GM23338 (cell line): ENCODE results near the gene RAPGEF4. TPM values are rescaled to one million over a fixed set of nuclear protein-coding genes. Genes with fewer than 3 reads are reported as not detected.

ENCODE experiments used
- ATAC-seq: fragments of 200-7000 bp; cut with Tn5 transposase; 3 replicates; pipeline ENCODE4 v1.9.1; 2020
- DNase-seq: peaks from one replicate; pipeline ENCODE4 v3.0.0-alpha.2; 2015; ENCODE audit warnings: low spot score
- H2AFZ ChIP-seq: fragments of 200-600 bp; sonication (generic); 2 replicates; pipeline ENCODE4 v1.8.0; 2016; ENCODE audit warnings: antibody characterized with exemption, mild to moderate bottlenecking, moderate library complexity
- H3F3A ChIP-seq: fragments of 200-600 bp; sonication (generic); replicated peaks from 2 replicates; pipeline ENCODE4 v1.8.0; 2017; ENCODE audit warnings: antibody characterized with exemption, mixed run types, low read depth
- H3K27ac ChIP-seq: fragments of 200-600 bp; sonication (generic); 2 replicates; pipeline ENCODE4 v1.6.1; 2016; ENCODE audit warnings: low read depth
- H3K27me3 ChIP-seq: fragments of 200-600 bp; sonication (generic); 2 replicates; pipeline ENCODE4 v1.8.0; 2016; ENCODE audit warnings: mild to moderate bottlenecking, mixed run types, moderate library complexity; ENCODE audit not compliant: insufficient read depth
- H3K36me3 ChIP-seq: fragments of 200-600 bp; sonication (generic); 2 replicates; pipeline ENCODE4 v1.8.0; 2016; ENCODE audit warnings: mild to moderate bottlenecking; ENCODE audit not compliant: insufficient read depth
- H3K4me1 ChIP-seq: fragments of 200-600 bp; sonication (generic); 2 replicates; pipeline ENCODE4 v1.8.0; 2016; ENCODE audit warnings: mild to moderate bottlenecking, moderate library complexity; ENCODE audit not compliant: insufficient read depth
- H3K4me2 ChIP-seq: fragments of 200-600 bp; sonication (generic); 2 replicates; pipeline ENCODE4 v1.7.1; 2017; ENCODE audit warnings: mixed run types
- H3K4me3 ChIP-seq: fragments of 200-600 bp; sonication (generic); 2 replicates; pipeline ENCODE4 v1.6.1; 2016; ENCODE audit warnings: mixed run types
- H3K79me2 ChIP-seq: fragments of 200-600 bp; sonication (generic); replicated peaks from 2 replicates; pipeline ENCODE4 v1.8.0; 2017; ENCODE audit warnings: mild to moderate bottlenecking; ENCODE audit not compliant: insufficient read depth
- H3K9me2 ChIP-seq: fragments of 200-600 bp; sonication (generic); 2 replicates; pipeline ENCODE4 v1.8.0; 2017; ENCODE audit not compliant: insufficient read depth
- H4K20me1 ChIP-seq: fragments of 200-600 bp; sonication (generic); replicated peaks from 2 replicates; pipeline ENCODE4 v1.8.0; 2017; ENCODE audit warnings: mild to moderate bottlenecking; ENCODE audit not compliant: insufficient read depth
- H3K27ac Mint-ChIP-seq: 2 replicates; pipeline ENCODE4 v1.8.0; 2020; ENCODE audit warnings: inconsistent platforms, mild to moderate bottlenecking, moderate library complexity, mixed read lengths
- H3K27me3 Mint-ChIP-seq: 3 replicates; pipeline ENCODE4 v1.8.0; 2022; ENCODE audit warnings: low read depth, mild to moderate bottlenecking, moderate library complexity, mixed read lengths, inconsistent platforms; ENCODE audit not compliant: insufficient read depth, poor library complexity
- H3K36me3 Mint-ChIP-seq: 3 replicates; pipeline ENCODE4 v1.8.0; 2021; ENCODE audit warnings: low read depth, mild to moderate bottlenecking, inconsistent platforms, moderate library complexity, mixed read lengths
- H3K4me1 Mint-ChIP-seq: 3 replicates; pipeline ENCODE4 v1.8.0; 2020; ENCODE audit warnings: mild to moderate bottlenecking, inconsistent platforms, mixed read lengths
- H3K4me3 Mint-ChIP-seq: 3 replicates; pipeline ENCODE4 v1.8.0; 2021; ENCODE audit warnings: moderate library complexity, mild to moderate bottlenecking, inconsistent platforms, mixed read lengths
- H3K9me3 Mint-ChIP-seq: 3 replicates; pipeline ENCODE4 v1.8.0; 2020; ENCODE audit warnings: moderate library complexity, mild to moderate bottlenecking, inconsistent platforms, mixed read lengths
- CREB1 ChIP-seq: fragments of 250-450 bp; sonication (Bioruptor Pico); IDR thresholded peaks from 2 replicates; pipeline ENCODE4 v1.5.0; 2020; ENCODE audit warnings: low read depth, mild to moderate bottlenecking, moderate library complexity
- EZH2 ChIP-seq: fragments of 200-600 bp; sonication (generic); IDR thresholded peaks from one replicate; pipeline ENCODE4 v1.8.0; 2017; ENCODE audit warnings: antibody characterized with exemption, mild to moderate bottlenecking, low read depth; ENCODE audit not compliant: unreplicated experiment
- EZH2phosphoT487 ChIP-seq: fragments of 200-600 bp; sonication (generic); IDR thresholded peaks from one replicate; pipeline ENCODE4 v1.8.1; 2018; ENCODE audit warnings: antibody characterized with exemption; ENCODE audit not compliant: unreplicated experiment
- JUNB ChIP-seq: IDR thresholded peaks from one replicate; pipeline ENCODE4 v1.6.1; 2016; ENCODE audit warnings: antibody characterized with exemption; ENCODE audit not compliant: unreplicated experiment
- NANOG ChIP-seq: IDR thresholded peaks from 2 replicates; pipeline ENCODE4 v1.6.1; 2016; ENCODE audit warnings: antibody characterized with exemption, borderline replicate concordance
- POLR2AphosphoS5 ChIP-seq: IDR thresholded peaks from 2 replicates; pipeline ENCODE4 v1.6.1; 2016; ENCODE audit warnings: antibody characterized with exemption, low read depth
- REST ChIP-seq: IDR thresholded peaks from one replicate; pipeline ENCODE4 v1.6.1; 2018; ENCODE audit warnings: antibody characterized with exemption; ENCODE audit not compliant: unreplicated experiment
- STAT1 ChIP-seq: IDR thresholded peaks from one replicate; pipeline ENCODE4 v1.6.1; 2016; ENCODE audit warnings: antibody characterized with exemption; ENCODE audit not compliant: unreplicated experiment
- ZNF114 ChIP-seq: fragments of 250-450 bp; sonication (Bioruptor Pico); IDR thresholded peaks from 2 replicates; pipeline ENCODE4 v1.5.0; 2020; ENCODE audit warnings: mild to moderate bottlenecking, moderate library complexity
- ZNF331 ChIP-seq: fragments of 250-450 bp; sonication (Bioruptor Pico); IDR thresholded peaks from 2 replicates; pipeline ENCODE4 v1.5.0; 2020; ENCODE audit warnings: low read depth, mild to moderate bottlenecking, moderate library complexity
- ZNF462 ChIP-seq: fragments of 250-450 bp; sonication (Bioruptor Pico); IDR thresholded peaks from 2 replicates; pipeline ENCODE4 v1.5.0; 2020; ENCODE audit warnings: mild to moderate bottlenecking, moderate library complexity
- polyA plus RNA-seq: library from polyadenylated mRNA; unstranded; fragments of >200 nt; fragmentation: Nextera tagmentation; extraction: Ambion mirVana; gene quantifications from 2 replicates; pipeline ENCODE4 v1.2.1, GENCODE V29; 2016
- total RNA-seq: library from RNA; depleted of rRNA; stranded (reverse); fragments of >200 nt; shearing (Covaris generic); gene quantifications from 2 replicates; pipeline ENCODE4 v1.2.3, GENCODE V29; 2014
- TF ChIP-seq, protein P1 (sequence below): IDR thresholded peaks from 2 replicates; pipeline ENCODE4 v1.6.1; 2016; ENCODE audit warnings: antibody characterized with exemption
- TF ChIP-seq, protein P2 (sequence below), 2 experiments: fragments of 200-600 bp in 1 of 2; sonication (generic) in 1 of 2; conservative IDR thresholded peaks; 2 replicates each; pipeline versions ENCODE4 v1.5.1 to v1.6.1; 2016 to 2017; ENCODE audit warnings: antibody characterized with exemption in 2 of 2, low read depth in 2 of 2, mild to moderate bottlenecking in 2 of 2, moderate library complexity in 1 of 2

The RAPGEF4 gene
- total and polyA plus RNA-seq, 2 experiments from 2014 or later = 1.7 to 4.7 TPM

DNA sequence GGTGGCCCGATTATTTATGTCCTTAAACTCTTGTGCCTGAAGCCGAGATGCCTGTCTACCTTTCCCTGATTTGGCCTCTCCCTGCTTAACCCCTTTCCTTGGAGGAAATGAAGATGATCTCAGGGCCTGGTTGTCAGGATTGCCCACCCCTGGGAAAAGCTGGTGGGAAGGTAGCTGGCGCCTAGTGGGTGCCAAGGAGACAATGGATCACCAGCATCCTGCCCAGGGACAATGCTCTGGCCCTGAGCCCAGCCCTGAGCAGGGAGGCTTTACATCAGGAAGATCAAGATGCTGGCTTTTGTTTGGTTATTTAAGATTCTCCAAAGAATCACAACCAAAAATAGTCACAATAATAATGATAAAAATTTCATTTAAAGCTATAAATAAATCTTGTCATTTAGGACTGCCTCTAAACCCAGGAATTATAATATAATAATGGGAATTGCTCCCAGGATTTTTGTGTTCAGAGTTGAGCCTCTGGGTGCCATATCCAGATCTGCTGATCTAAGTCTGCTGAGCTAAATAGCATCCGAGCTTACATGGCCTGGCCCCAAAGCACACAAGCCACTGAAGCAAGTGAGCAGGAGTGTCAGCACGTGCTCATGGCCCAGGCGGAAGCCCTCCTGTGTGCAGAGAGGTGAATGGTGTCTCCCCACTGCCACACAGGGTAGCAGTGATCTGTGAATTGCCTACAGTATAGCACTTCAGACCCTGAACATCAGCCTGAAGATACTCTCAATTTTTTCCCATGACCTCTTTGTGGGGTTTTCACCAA is 282.2 kb downstream of the RAPGEF4 start:
- no peaks in the 10 kb centered on the region for H3K9me3 Mint-ChIP-seq
- no peak overlapping the region for H3K27ac ChIP-seq
- H3K4me2 ChIP-seq = no peak overlapping the region
- H3K27ac Mint-ChIP-seq = no peak overlapping the region
- no peaks in the 10 kb centered on the region for H3K4me1 Mint-ChIP-seq
- no peaks in the 10 kb centered on the region for H3K27me3 ChIP-seq
- no peaks in the 10 kb centered on the region for H3F3A ChIP-seq
- DNase-seq = no peak
- no peaks in the 10 kb centered on the region for H4K20me1 ChIP-seq
- H2AFZ ChIP-seq = no peak overlapping the region
- H3K36me3 Mint-ChIP-seq = no peaks in the 10 kb centered on the region
- peaks cover 3% of the 10 kb centered on the region for H3K27me3 Mint-ChIP-seq
- no peak overlapping the region for H3K4me3 ChIP-seq
- TF ChIP-seq, protein P1, sequence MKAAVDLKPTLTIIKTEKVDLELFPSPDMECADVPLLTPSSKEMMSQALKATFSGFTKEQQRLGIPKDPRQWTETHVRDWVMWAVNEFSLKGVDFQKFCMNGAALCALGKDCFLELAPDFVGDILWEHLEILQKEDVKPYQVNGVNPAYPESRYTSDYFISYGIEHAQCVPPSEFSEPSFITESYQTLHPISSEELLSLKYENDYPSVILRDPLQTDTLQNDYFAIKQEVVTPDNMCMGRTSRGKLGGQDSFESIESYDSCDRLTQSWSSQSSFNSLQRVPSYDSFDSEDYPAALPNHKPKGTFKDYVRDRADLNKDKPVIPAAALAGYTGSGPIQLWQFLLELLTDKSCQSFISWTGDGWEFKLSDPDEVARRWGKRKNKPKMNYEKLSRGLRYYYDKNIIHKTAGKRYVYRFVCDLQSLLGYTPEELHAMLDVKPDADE = no peak
- TF ChIP-seq STAT1 (no peak), CREB1 (CRISPR knock-in tag) (no peak), ZNF114 (CRISPR knock-in tag) (no peak), REST (no peak), EZH2phosphoT487 (no peak), ZNF331 (CRISPR knock-in tag) (no peak), EZH2 (no peak), ZNF462 (CRISPR knock-in tag) (no peak), POLR2AphosphoS5 (no peak), JUNB (no peak), NANOG (no peak)
- TF ChIP-seq, protein P2, sequence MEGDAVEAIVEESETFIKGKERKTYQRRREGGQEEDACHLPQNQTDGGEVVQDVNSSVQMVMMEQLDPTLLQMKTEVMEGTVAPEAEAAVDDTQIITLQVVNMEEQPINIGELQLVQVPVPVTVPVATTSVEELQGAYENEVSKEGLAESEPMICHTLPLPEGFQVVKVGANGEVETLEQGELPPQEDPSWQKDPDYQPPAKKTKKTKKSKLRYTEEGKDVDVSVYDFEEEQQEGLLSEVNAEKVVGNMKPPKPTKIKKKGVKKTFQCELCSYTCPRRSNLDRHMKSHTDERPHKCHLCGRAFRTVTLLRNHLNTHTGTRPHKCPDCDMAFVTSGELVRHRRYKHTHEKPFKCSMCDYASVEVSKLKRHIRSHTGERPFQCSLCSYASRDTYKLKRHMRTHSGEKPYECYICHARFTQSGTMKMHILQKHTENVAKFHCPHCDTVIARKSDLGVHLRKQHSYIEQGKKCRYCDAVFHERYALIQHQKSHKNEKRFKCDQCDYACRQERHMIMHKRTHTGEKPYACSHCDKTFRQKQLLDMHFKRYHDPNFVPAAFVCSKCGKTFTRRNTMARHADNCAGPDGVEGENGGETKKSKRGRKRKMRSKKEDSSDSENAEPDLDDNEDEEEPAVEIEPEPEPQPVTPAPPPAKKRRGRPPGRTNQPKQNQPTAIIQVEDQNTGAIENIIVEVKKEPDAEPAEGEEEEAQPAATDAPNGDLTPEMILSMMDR (conservative IDR thresholded peaks at IDR 0.05; ENCODE audit: low read depth in 2 of 2) = no peak
- no peaks in the 10 kb centered on the region for H3K36me3 ChIP-seq
- no peak for ATAC-seq
- no peak overlapping the region for H3K4me3 Mint-ChIP-seq
- no peaks in the 10 kb centered on the region for H3K4me1 ChIP-seq
- H3K9me2 ChIP-seq = no peaks in the 10 kb centered on the region
- H3K79me2 ChIP-seq = no peaks in the 10 kb centered on the region
